Trophoblast cell (in vitro differentiated cells and primary cell): ENCODE measurements around the gene LPA.

Source experiments
- DNase-seq, 2 donors: peaks; one replicate each; pipeline ENCODE4 v3.0.0-alpha.2; 2016
- H2AFZ ChIP-seq: 2 replicates; pipeline ENCODE4 v1.6.1; 2013; ENCODE audit warnings: low read length, moderate library complexity, mild to moderate bottlenecking; ENCODE audit not compliant: insufficient read depth, poor library complexity
- H2AK5ac ChIP-seq: 2 replicates; pipeline ENCODE4 v1.6.1; 2013; ENCODE audit warnings: mild to moderate bottlenecking, low read length
- H2BK120ac ChIP-seq: 2 replicates; pipeline ENCODE4 v1.6.1; 2013; ENCODE audit warnings: low read length, mild to moderate bottlenecking, moderate library complexity; ENCODE audit not compliant: insufficient read depth, poor library complexity
- H2BK12ac ChIP-seq: 2 replicates; pipeline ENCODE4 v1.6.1; 2013; ENCODE audit warnings: mild to moderate bottlenecking, low read length, moderate library complexity
- H2BK5ac ChIP-seq: 2 replicates; pipeline ENCODE4 v1.6.1; 2013; ENCODE audit warnings: low read length, low read depth, moderate library complexity, mild to moderate bottlenecking; ENCODE audit not compliant: poor library complexity
- H3K14ac ChIP-seq: 2 replicates; pipeline ENCODE4 v1.6.1; 2013; ENCODE audit warnings: mild to moderate bottlenecking, low read length
- H3K18ac ChIP-seq: 2 replicates; pipeline ENCODE4 v1.6.1; 2013; ENCODE audit warnings: mild to moderate bottlenecking, low read length
- H3K23ac ChIP-seq: 2 replicates; pipeline ENCODE4 v1.6.1; 2013; ENCODE audit warnings: low read length
- H3K27ac ChIP-seq: 2 replicates; pipeline ENCODE4 v1.5.1; 2013; ENCODE audit warnings: low read depth, mild to moderate bottlenecking, inconsistent platforms, low read length, moderate library complexity
- H3K27me3 ChIP-seq: 2 replicates; pipeline ENCODE4 v1.6.1; 2013; ENCODE audit warnings: inconsistent platforms, mild to moderate bottlenecking, low read length, moderate library complexity; ENCODE audit not compliant: insufficient read depth
- H3K36me3 ChIP-seq, 2 experiments: 1 replicate in 1 of 2; 2 replicates in 1 of 2; pipeline ENCODE4 v1.6.1; 2013; ENCODE audit warnings: low read length in 2 of 2, mild to moderate bottlenecking in 2 of 2, moderate library complexity in 1 of 2; ENCODE audit not compliant: insufficient read depth in 2 of 2, control insufficient read depth in 1 of 2
- H3K4ac ChIP-seq: 2 replicates; pipeline ENCODE4 v1.6.1; 2013; ENCODE audit warnings: low read depth, mild to moderate bottlenecking, low read length, moderate library complexity
- H3K4me1 ChIP-seq, 2 experiments: 1 replicate in 1 of 2; 2 replicates in 1 of 2; pipeline ENCODE4 v1.6.1; 2013; ENCODE audit warnings: low read length in 2 of 2, mild to moderate bottlenecking in 2 of 2, moderate library complexity in 1 of 2; ENCODE audit not compliant: insufficient read depth in 2 of 2, control insufficient read depth in 1 of 2
- H3K4me2 ChIP-seq: 2 replicates; pipeline ENCODE4 v1.6.1; 2013; ENCODE audit warnings: inconsistent platforms, mild to moderate bottlenecking, low read length, moderate library complexity
- H3K4me3 ChIP-seq: 2 replicates; pipeline ENCODE4 v1.5.1; 2013; ENCODE audit warnings: mild to moderate bottlenecking, low read depth, low read length, inconsistent platforms
- H3K79me1 ChIP-seq: one replicate; pipeline ENCODE4 v1.6.1; 2013; ENCODE audit warnings: low read length
- H3K79me2 ChIP-seq: 2 replicates; pipeline ENCODE4 v1.6.1; 2013; ENCODE audit warnings: low read length, mild to moderate bottlenecking; ENCODE audit not compliant: control insufficient read depth, insufficient read depth, poor library complexity
- H3K9ac ChIP-seq: 2 replicates; pipeline ENCODE4 v1.6.1; 2013; ENCODE audit warnings: mild to moderate bottlenecking, low read length
- H3K9me3 ChIP-seq: 2 replicates; pipeline ENCODE4 v1.6.1; 2013; ENCODE audit warnings: low read depth, mild to moderate bottlenecking, control low read depth, inconsistent platforms, low read length; ENCODE audit not compliant: insufficient read depth
- H4K12ac ChIP-seq: 2 replicates; pipeline ENCODE4 v1.6.1; 2013; ENCODE audit warnings: low read depth, mild to moderate bottlenecking, low read length, moderate library complexity
- H4K8ac ChIP-seq: 2 replicates; pipeline ENCODE4 v1.6.1; 2013; ENCODE audit warnings: low read depth, mild to moderate bottlenecking, low read length, moderate library complexity
- H4K91ac ChIP-seq: one replicate; pipeline ENCODE4 v1.6.1; 2013; ENCODE audit warnings: low read depth, mild to moderate bottlenecking, low read length, moderate library complexity
- WGBS: extraction: QIAGEN DNeasy Blood & Tissue Kit; methylation state at CpG from one replicate; pipeline ENCODE4 v1.1.7; 2013; ENCODE audit warnings: missing lambda C conversion rate; ENCODE audit not compliant: insufficient read length, insufficient coverage; ENCODE audit errors: extremely low coverage; 5-methylcytosine and 5-hydroxymethylcytosine counted together

Gene LPA

GRCh38 chr6:160535270-160535669 is 128.8 kb downstream of the LPA start:
- Histone ChIP-seq H3K79me1 (no peaks in the 10 kb centered on the region), H2BK5ac (no peak overlapping the region), H2BK12ac (no peak overlapping the region), H2BK120ac (no peak overlapping the region), H3K27ac (no peak overlapping the region), H3K4me3 (no peak overlapping the region), H3K36me3 (no peaks in the 10 kb centered on the region), H3K9me3 (peaks cover 14% of the 10 kb centered on the region), H3K18ac (no peak overlapping the region), H4K91ac (no peak overlapping the region), H4K12ac (no peak overlapping the region), H3K23ac (no peak overlapping the region), H3K14ac (no peak overlapping the region), H2AFZ (no peak overlapping the region), H3K79me2 (no peaks in the 10 kb centered on the region), H3K9ac (no peak overlapping the region), H3K27me3 (no peaks in the 10 kb centered on the region), H3K4me2 (no peak overlapping the region), H3K4ac (no peak overlapping the region), H3K4me1 (no peaks in the 10 kb centered on the region), H4K8ac (no peak overlapping the region), H2AK5ac (no peak overlapping the region)
- WGBS: no CpG with 5 or more reads among the region's 1 CpG
- no peak for DNase-seq

DNA sequence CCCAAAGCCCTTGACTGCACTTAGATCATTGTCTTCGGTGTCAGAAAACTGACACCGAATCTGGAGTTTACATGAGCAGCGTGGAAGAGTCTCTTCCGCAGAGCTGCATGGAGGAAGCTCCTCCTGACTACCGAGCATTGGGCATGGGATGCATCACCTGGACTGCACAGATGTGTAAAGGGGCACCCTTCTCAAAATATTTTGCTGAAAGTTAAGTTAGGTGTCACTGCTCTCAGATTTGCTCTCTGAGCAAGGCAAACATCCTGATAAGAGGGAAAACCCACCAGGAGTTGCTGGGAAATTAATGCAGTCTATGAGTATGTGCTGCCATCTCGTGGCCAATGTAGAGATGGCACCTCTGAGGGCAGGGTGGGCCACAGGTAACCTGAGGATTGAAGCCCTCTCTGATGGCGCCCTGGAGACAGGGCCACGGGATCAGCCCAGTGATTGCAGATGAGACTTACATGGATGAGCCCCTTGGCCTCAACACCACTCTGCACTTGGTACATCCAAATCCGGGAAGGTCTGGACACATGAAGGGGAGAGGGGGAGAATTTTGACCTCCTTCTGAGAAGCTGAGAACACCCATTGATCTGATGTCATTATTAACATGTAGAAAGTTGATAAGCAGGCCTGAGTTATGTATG is 129.9 kb downstream of the LPA start:
- DNase-seq: peak; percentile 5 to 67
- Histone ChIP-seq H3K36me3 (no peaks in the 10 kb centered on the region), H2BK12ac (no peak overlapping the region), H4K12ac (no peak overlapping the region), H2AFZ (no peak overlapping the region), H3K4ac (no peak overlapping the region), H2BK5ac (no peak overlapping the region), H3K27me3 (no peaks in the 10 kb centered on the region), H3K23ac (no peak overlapping the region), H3K79me2 (no peaks in the 10 kb centered on the region), H3K79me1 (no peaks in the 10 kb centered on the region), H3K27ac (no peak overlapping the region), H3K4me2 (peak overlapping the region; percentile 58), H4K8ac (no peak overlapping the region), H3K18ac (no peak overlapping the region), H4K91ac (no peak overlapping the region), H2AK5ac (no peak overlapping the region), H3K4me1 (no peaks in the 10 kb centered on the region), H2BK120ac (no peak overlapping the region), H3K9me3 (peaks cover 12% of the 10 kb centered on the region), H3K14ac (no peak overlapping the region), H3K4me3 (no peak overlapping the region), H3K9ac (no peak overlapping the region)
- no CpG with 5 or more reads among the region's 9 CpGs for WGBS

DNA sequence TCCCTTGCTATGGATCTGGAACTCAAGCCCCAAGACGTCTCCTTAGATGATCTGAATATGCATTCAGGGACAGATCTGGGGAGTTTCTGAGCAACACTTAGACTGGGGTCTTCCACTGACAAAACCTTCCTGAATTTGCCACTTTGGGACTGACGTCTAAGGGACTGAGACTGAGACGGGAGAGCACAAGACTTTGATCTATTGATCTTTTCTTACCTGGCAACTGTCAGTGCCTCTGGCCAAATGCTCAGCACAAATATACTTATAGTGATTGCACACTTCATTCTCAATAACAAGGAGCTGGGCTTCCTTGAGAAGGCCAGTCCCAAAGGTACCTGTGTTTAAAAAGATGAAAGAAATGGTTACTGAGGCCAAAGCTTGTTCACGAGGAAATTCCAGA is 131.8 kb downstream of the LPA start:
- Histone ChIP-seq H4K8ac (no peak overlapping the region), H4K12ac (no peak overlapping the region), H3K4ac (no peak overlapping the region), H3K9me3 (peaks cover 4% of the 10 kb centered on the region), H3K23ac (peak overlapping the region; percentile 34), H3K4me2 (no peak overlapping the region), H2AFZ (no peak overlapping the region), H3K14ac (no peak overlapping the region), H3K27me3 (no peaks in the 10 kb centered on the region), H2BK5ac (no peak overlapping the region), H3K27ac (no peak overlapping the region), H3K9ac (no peak overlapping the region), H3K4me1 (no peaks in the 10 kb centered on the region), H3K79me1 (no peaks in the 10 kb centered on the region), H3K4me3 (no peak overlapping the region), H3K18ac (no peak overlapping the region), H3K36me3 (no peaks in the 10 kb centered on the region), H3K79me2 (no peaks in the 10 kb centered on the region), H2BK12ac (no peak overlapping the region), H4K91ac (no peak overlapping the region), H2AK5ac (no peak overlapping the region), H2BK120ac (no peak overlapping the region)
- no CpG with 5 or more reads among the region's 4 CpGs for WGBS
- DNase-seq: no peak

- H4K12ac ChIP-seq: no peak overlapping the region
- no peak overlapping the region for H2AK5ac ChIP-seq
- no peak overlapping the region for H3K4ac ChIP-seq
- no peak overlapping the region for H3K18ac ChIP-seq
- no peak overlapping the region for H2BK120ac ChIP-seq
- no peak overlapping the region for H3K23ac ChIP-seq
- WGBS: no CpG with 5 or more reads among the region's 2 CpGs
- no peaks in the 10 kb centered on the region for H3K79me2 ChIP-seq
- H3K27ac ChIP-seq: no peak overlapping the region
- no peak overlapping the region for H2BK5ac ChIP-seq
- no peak overlapping the region for H3K14ac ChIP-seq
- no peak overlapping the region for H2BK12ac ChIP-seq
- no peak overlapping the region for H3K4me2 ChIP-seq
- no peaks in the 10 kb centered on the region for H3K79me1 ChIP-seq
- no peak overlapping the region for H3K4me3 ChIP-seq
- no peak overlapping the region for H2AFZ ChIP-seq
- no peaks in the 10 kb centered on the region for H3K36me3 ChIP-seq
- DNase-seq: no peak
- H4K8ac ChIP-seq: no peak overlapping the region
- peaks cover 3% of the 10 kb centered on the region for H3K9me3 ChIP-seq
- no peaks in the 10 kb centered on the region for H3K27me3 ChIP-seq
- H4K91ac ChIP-seq: no peak overlapping the region
- H3K9ac ChIP-seq: no peak overlapping the region
- H3K4me1 ChIP-seq: no peaks in the 10 kb centered on the region
Measured at GRCh38 chr6:160531826-160532225, 132.2 kb downstream of the LPA start.
